Prostate gland (tissue), 2 donors: ENCODE measurements around the gene ADAM17.
A peak's percentile ranks its signal among the peaks of the same experiment; 100 is the strongest.

Experiments
- POLR2A ChIP-seq: fragments of 450-650 bp; IDR thresholded peaks from one replicate; pipeline ENCODE4 v1.6.1; 2016; ENCODE audit warnings: antibody characterized with exemption, mild to moderate bottlenecking
- POLR2AphosphoS5 ChIP-seq: sonication (generic); formaldehyde crosslinking; IDR thresholded peaks from one replicate; pipeline ENCODE4 v1.6.1; 2017; ENCODE audit warnings: antibody characterized with exemption
- TF ChIP-seq, protein P1 (sequence below), 4 experiments: fragments of 200-600 bp in 2 of 4; fragments of 450-650 bp in 2 of 4; sonication (generic) in 2 of 4; IDR thresholded peaks; 1 replicate in 3 of 4; 2 replicates in 1 of 4; pipeline ENCODE4 v1.5.1; 2016 to 2019; ENCODE audit warnings: antibody characterized with exemption in 4 of 4, mild to moderate bottlenecking in 2 of 4, moderate library complexity in 2 of 4

DNA sequence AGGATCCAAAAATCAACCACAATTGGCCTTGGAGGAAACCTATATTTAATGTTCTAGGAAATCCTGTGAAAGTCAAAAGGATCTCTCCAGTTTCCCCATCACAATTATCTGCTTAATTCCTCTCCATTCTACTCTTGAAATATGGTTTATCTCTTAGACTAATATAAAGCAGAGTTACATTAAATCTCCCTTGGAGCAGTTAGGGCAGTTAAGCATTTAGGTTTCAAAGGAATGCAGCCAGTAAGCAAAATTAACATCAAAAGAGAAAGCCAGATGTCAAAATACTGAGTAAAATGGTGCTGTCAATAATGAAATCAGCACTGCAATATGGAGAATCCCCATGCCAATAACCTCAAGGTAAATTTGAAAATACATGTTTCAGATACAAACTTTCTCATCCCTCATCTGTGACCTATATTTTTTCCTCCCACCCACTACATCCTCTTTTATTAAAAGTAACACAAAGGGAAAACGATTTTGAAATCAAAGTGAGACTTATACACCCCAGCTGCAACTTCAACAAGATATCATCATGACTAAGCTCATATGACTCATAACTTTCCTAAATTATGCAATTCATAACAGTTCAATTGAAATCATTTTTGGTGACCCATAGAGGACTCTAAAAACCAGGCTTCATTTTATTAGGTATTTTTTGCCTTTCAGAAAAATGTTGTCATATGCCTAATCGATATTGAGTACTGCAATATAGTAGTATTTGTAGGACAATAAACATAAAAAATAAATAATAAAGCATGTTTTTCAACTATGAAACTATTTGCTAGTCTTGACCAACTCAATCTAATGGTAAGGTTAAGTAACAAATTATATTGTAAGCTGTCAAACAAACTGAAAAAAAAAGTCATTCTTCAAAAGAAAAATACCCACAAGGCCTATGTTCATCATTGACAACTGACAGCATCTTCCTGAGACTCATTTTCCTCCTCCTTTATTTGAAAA is 3.1 kb downstream of the ADAM17 start:
- no peak for TF ChIP-seq POLR2A
- TF ChIP-seq, protein P1, sequence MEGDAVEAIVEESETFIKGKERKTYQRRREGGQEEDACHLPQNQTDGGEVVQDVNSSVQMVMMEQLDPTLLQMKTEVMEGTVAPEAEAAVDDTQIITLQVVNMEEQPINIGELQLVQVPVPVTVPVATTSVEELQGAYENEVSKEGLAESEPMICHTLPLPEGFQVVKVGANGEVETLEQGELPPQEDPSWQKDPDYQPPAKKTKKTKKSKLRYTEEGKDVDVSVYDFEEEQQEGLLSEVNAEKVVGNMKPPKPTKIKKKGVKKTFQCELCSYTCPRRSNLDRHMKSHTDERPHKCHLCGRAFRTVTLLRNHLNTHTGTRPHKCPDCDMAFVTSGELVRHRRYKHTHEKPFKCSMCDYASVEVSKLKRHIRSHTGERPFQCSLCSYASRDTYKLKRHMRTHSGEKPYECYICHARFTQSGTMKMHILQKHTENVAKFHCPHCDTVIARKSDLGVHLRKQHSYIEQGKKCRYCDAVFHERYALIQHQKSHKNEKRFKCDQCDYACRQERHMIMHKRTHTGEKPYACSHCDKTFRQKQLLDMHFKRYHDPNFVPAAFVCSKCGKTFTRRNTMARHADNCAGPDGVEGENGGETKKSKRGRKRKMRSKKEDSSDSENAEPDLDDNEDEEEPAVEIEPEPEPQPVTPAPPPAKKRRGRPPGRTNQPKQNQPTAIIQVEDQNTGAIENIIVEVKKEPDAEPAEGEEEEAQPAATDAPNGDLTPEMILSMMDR (IDR thresholded peaks at IDR 0.05): no peak
- TF ChIP-seq POLR2AphosphoS5: peak; percentile 18
